GM23338 (cell line): ENCODE data around the gene HBM.

Experiments
- CREB1 ChIP-seq: fragments of 250-450 bp; sonication (Bioruptor Pico); IDR thresholded peaks from 2 replicates; pipeline ENCODE4 v1.5.0; 2020; ENCODE audit warnings: low read depth, mild to moderate bottlenecking, moderate library complexity
- CTCF ChIP-seq, 2 experiments: fragments of 200-600 bp in 1 of 2; sonication (generic) in 1 of 2; conservative IDR thresholded peaks; 2 replicates each; pipeline versions ENCODE4 v1.5.1 to v1.6.1; 2016 to 2017; ENCODE audit warnings: antibody characterized with exemption in 2 of 2, low read depth in 2 of 2, mild to moderate bottlenecking in 2 of 2, moderate library complexity in 1 of 2
- ETS1 ChIP-seq: IDR thresholded peaks from 2 replicates; pipeline ENCODE4 v1.6.1; 2016; ENCODE audit warnings: antibody characterized with exemption
- EZH2 ChIP-seq: fragments of 200-600 bp; sonication (generic); IDR thresholded peaks from one replicate; pipeline ENCODE4 v1.8.0; 2017; ENCODE audit warnings: antibody characterized with exemption, mild to moderate bottlenecking, low read depth; ENCODE audit not compliant: unreplicated experiment
- EZH2phosphoT487 ChIP-seq: fragments of 200-600 bp; sonication (generic); IDR thresholded peaks from one replicate; pipeline ENCODE4 v1.8.1; 2018; ENCODE audit warnings: antibody characterized with exemption; ENCODE audit not compliant: unreplicated experiment
- JUNB ChIP-seq: IDR thresholded peaks from one replicate; pipeline ENCODE4 v1.6.1; 2016; ENCODE audit warnings: antibody characterized with exemption; ENCODE audit not compliant: unreplicated experiment
- NANOG ChIP-seq: IDR thresholded peaks from 2 replicates; pipeline ENCODE4 v1.6.1; 2016; ENCODE audit warnings: antibody characterized with exemption, borderline replicate concordance
- POLR2AphosphoS5 ChIP-seq: IDR thresholded peaks from 2 replicates; pipeline ENCODE4 v1.6.1; 2016; ENCODE audit warnings: antibody characterized with exemption, low read depth
- STAT1 ChIP-seq: IDR thresholded peaks from one replicate; pipeline ENCODE4 v1.6.1; 2016; ENCODE audit warnings: antibody characterized with exemption; ENCODE audit not compliant: unreplicated experiment
- TF ChIP-seq, protein P1 (sequence below): IDR thresholded peaks from one replicate; pipeline ENCODE4 v1.6.1; 2018; ENCODE audit warnings: antibody characterized with exemption; ENCODE audit not compliant: unreplicated experiment

- no peak for TF ChIP-seq CTCF (conservative IDR thresholded peaks at IDR 0.05; ENCODE audit: low read depth in 2 of 2)
- TF ChIP-seq EZH2, result no peak
- no peak for TF ChIP-seq POLR2AphosphoS5
- no peak for TF ChIP-seq CREB1 (CRISPR knock-in tag)
- TF ChIP-seq, protein P1, sequence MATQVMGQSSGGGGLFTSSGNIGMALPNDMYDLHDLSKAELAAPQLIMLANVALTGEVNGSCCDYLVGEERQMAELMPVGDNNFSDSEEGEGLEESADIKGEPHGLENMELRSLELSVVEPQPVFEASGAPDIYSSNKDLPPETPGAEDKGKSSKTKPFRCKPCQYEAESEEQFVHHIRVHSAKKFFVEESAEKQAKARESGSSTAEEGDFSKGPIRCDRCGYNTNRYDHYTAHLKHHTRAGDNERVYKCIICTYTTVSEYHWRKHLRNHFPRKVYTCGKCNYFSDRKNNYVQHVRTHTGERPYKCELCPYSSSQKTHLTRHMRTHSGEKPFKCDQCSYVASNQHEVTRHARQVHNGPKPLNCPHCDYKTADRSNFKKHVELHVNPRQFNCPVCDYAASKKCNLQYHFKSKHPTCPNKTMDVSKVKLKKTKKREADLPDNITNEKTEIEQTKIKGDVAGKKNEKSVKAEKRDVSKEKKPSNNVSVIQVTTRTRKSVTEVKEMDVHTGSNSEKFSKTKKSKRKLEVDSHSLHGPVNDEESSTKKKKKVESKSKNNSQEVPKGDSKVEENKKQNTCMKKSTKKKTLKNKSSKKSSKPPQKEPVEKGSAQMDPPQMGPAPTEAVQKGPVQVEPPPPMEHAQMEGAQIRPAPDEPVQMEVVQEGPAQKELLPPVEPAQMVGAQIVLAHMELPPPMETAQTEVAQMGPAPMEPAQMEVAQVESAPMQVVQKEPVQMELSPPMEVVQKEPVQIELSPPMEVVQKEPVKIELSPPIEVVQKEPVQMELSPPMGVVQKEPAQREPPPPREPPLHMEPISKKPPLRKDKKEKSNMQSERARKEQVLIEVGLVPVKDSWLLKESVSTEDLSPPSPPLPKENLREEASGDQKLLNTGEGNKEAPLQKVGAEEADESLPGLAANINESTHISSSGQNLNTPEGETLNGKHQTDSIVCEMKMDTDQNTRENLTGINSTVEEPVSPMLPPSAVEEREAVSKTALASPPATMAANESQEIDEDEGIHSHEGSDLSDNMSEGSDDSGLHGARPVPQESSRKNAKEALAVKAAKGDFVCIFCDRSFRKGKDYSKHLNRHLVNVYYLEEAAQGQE, result no peak
- no peak for TF ChIP-seq ETS1
- no peak for TF ChIP-seq JUNB
- no peak for TF ChIP-seq EZH2phosphoT487
- TF ChIP-seq STAT1, result no peak
- TF ChIP-seq NANOG, result no peak
Observed at GRCh38 chr16:178668-179015, 12.9 kb downstream of the HBM start.
